Thyroid gland (tissue), 4 donors: ENCODE measurements around the gene UCP3. TPM values are rescaled to one million over a fixed set of nuclear protein-coding genes. Genes with fewer than 3 reads are reported as not detected.

Experiments used
- DNase-seq, 2 donors: peaks; one replicate each; pipeline ENCODE4 v3.0.0-alpha.2; 2019
- H3K27ac ChIP-seq, 3 donors: fragments of 200-600 bp; sonication (generic); 1 replicate in 2 of 3; 2 replicates in 1 of 3; pipeline ENCODE4 v1.5.1; 2016 to 2019; ENCODE audit warnings: mild to moderate bottlenecking in 1 of 3, moderate library complexity in 1 of 3
- H3K27me3 ChIP-seq: fragments of 200-600 bp; sonication (generic); one replicate; pipeline ENCODE4 v1.5.1; 2019
- H3K36me3 ChIP-seq, 2 donors: fragments of 200-600 bp; sonication (generic); one replicate each; pipeline ENCODE4 v1.5.1; 2016 to 2019
- H3K4me1 ChIP-seq, 2 donors: fragments of 200-600 bp; sonication (generic); one replicate each; pipeline ENCODE4 v1.5.1; 2017 to 2019
- H3K4me3 ChIP-seq, 3 donors: fragments of 200-600 bp; sonication (generic); replicated peaks in 1 of 3; 1 replicate in 2 of 3; 2 replicates in 1 of 3; pipeline ENCODE4 v1.5.1; 2016; ENCODE audit warnings: mild to moderate bottlenecking in 1 of 3
- H3K9me3 ChIP-seq: fragments of 200-600 bp; sonication (generic); one replicate; pipeline ENCODE4 v1.5.1; 2017
- CTCF ChIP-seq, 6 experiments: fragments of 200-600 bp in 3 of 6; fragments of 450-650 bp in 3 of 6; sonication (generic) in 3 of 6; IDR thresholded peaks; one replicate each; pipeline ENCODE4 v1.5.1; 2016 to 2019; ENCODE audit warnings: antibody characterized with exemption in 6 of 6, mild to moderate bottlenecking in 2 of 6, inconsistent platforms in 1 of 6, moderate library complexity in 1 of 6
- POLR2A ChIP-seq, 2 donors: fragments of 450-650 bp; IDR thresholded peaks; one replicate each; pipeline ENCODE4 v1.6.1; 2017; ENCODE audit warnings: antibody characterized with exemption in 2 of 2, mild to moderate bottlenecking in 2 of 2, moderate library complexity in 1 of 2
- WGBS, 2 donors: methylation state at CpG; one replicate each; pipeline ENCODE4 v1.1.5; 2017; 5-methylcytosine and 5-hydroxymethylcytosine counted together
- intact Hi-C: fragments of 100-400 bp; cut with DNase I; formaldehyde crosslinking; loops from one replicate; pipeline ENCODE4 v1.15.1; 2023
- total RNA-seq, 4 donors: library from RNA; depleted of rRNA; stranded (reverse); fragments of >200 nt; gene quantifications; one replicate each; pipeline ENCODE4 v1.2.3, GENCODE V29; 2016

The UCP3 gene
- 1 to 10 TPM; 3.1 to 3.6 (median 3.4) TPM for total RNA-seq

- intact Hi-C loops = no loop called here
- H3K27ac ChIP-seq = peak within 1 kb of the TSS in 1 of 3 donors; percentile 65
- TF ChIP-seq CTCF (IDR thresholded peaks at IDR 0.05) = no peak
- no peak for TF ChIP-seq POLR2A (IDR thresholded peaks at IDR 0.05)
- no peak within 1 kb of the TSS for H3K4me3 ChIP-seq
- DNase-seq = peak; percentile 40 to 52
- H3K4me1 ChIP-seq = peaks cover 0 to 39% of the 10 kb centered on the region in 2 donors
- no peaks in the 10 kb centered on the region for H3K27me3 ChIP-seq
- WGBS, 2 donors = 60 to 68% methylated on average over 9 of the region's 9 CpGs
- no peaks in the 10 kb centered on the region for H3K9me3 ChIP-seq
- H3K36me3 ChIP-seq = peaks cover 0 to 3% of the 10 kb centered on the region in 2 donors
Measured at GRCh38 chr11:74008373-74009229, at the start of gene UCP3. Gene UCP3 (minus strand): TSS chr11:74009085. CDS start chr11:74007042, 2,043 bp downstream.

- H3K4me1 ChIP-seq = peaks cover 0 to 11% of the 10 kb centered on the region in 2 donors
- no peaks in the 10 kb centered on the region for H3K9me3 ChIP-seq
- 87 to 88% methylated on average over 8 of the region's 8 CpGs for WGBS, 2 donors
- TF ChIP-seq POLR2A (IDR thresholded peaks at IDR 0.05) (no peak), CTCF (IDR thresholded peaks at IDR 0.05) (no peak)
- H3K27ac ChIP-seq = no peak overlapping the region
- H3K4me3 ChIP-seq = no peak overlapping the region
- intact Hi-C loops = no loop called here
- H3K36me3 ChIP-seq = no peaks in the 10 kb centered on the region
- DNase-seq = no peak
- no peaks in the 10 kb centered on the region for H3K27me3 ChIP-seq
Measured at GRCh38 chr11:74057249-74058151, 48.6 kb upstream of the UCP3 start.

- peaks cover 0 to 11% of the 10 kb centered on the region in 2 donors for H3K4me1 ChIP-seq
- H3K36me3 ChIP-seq = no peaks in the 10 kb centered on the region
- TF ChIP-seq CTCF (IDR thresholded peaks at IDR 0.05) = no peak
- TF ChIP-seq POLR2A (IDR thresholded peaks at IDR 0.05) = no peak
- DNase-seq = no peak
- H3K4me3 ChIP-seq = no peak overlapping the region
- peak overlapping the region in 1 of 3 donors; percentile 25 for H3K27ac ChIP-seq
- intact Hi-C loops = no loop called here
- no peaks in the 10 kb centered on the region for H3K9me3 ChIP-seq
- H3K27me3 ChIP-seq = no peaks in the 10 kb centered on the region
Measured at GRCh38 chr11:74055938-74056337, 47.1 kb upstream of the UCP3 start.

GRCh38 chr11:74050465-74050864 is 41.6 kb upstream of the UCP3 start:
- Histone ChIP-seq H3K4me1 (peaks cover 1 to 5% of the 10 kb centered on the region in 2 donors), H3K4me3 (no peak overlapping the region), H3K36me3 (no peaks in the 10 kb centered on the region), H3K9me3 (no peaks in the 10 kb centered on the region), H3K27ac (no peak overlapping the region), H3K27me3 (no peaks in the 10 kb centered on the region)
- 91 to 96% methylated on average over 3 of the region's 3 CpGs for WGBS, 2 donors
- intact Hi-C loops = no loop called here
- no peak for TF ChIP-seq POLR2A (IDR thresholded peaks at IDR 0.05)
- TF ChIP-seq CTCF (IDR thresholded peaks at IDR 0.05) = no peak
- DNase-seq = no peak
